ENCODE measurements around the gene YIPF2.
A peak's percentile ranks its signal among the peaks of the same experiment; 100 is the strongest.

YIPF2 gene

DNA sequence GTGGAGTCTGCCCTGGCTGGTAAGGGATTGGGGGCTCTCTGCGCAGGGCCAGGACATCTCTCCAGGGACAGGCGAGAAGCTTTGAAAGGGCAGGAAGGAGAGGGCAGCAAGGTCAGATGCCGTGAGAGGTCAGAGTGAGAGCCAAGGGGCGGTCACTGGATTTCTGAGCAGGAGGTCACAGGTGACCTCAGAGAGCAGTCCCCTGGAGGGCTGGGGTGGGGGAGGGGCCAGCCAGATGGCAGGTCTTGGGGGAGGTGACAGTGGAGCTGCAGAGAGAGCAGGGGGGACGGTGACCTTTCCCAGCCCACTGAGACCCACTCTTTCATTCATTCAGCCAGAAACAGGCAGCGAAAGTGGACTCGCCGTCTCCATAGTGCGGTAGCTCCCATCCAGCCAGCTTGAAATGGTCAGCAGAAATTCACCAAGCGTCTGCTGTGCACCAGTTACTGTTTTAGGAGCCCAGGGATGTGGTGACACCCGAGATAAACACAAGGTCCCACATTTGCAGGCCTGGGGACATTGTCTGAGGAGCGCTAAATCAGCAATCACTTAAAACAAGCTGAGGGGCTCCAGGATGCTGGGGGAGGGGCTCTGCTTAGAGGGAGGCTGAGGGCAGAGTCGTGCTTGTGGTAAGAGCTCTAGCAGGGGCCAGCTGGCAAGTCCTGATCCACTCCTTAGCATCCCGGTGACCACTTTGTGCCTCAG, 46.9 kb downstream of the YIPF2 start:
- H3K27ac ChIP-seq = no peak overlapping the region

DNA sequence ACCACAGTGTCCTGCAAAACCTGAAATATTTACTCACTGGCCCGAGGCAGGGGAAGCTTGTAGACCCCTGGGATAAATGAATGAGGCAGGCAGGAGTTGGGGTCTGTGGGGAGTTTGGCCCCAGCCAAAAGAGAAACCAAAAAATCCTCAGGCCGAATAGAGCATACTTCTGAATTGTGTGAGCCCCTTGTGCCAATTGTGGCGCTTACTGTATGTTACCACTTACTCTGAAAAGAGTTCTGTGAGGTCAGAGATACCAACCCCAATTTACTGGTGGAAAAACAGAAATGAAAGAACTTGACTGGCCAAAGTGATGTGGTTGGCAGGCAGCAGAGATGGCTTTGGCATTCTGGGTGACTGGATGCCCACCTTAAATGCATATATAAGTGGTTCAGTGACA, 50.2 kb downstream of the YIPF2 start:
- peak overlapping the region; percentile 74 for H3K27ac ChIP-seq
- no peak for TF ChIP-seq ZFX (IDR thresholded peaks at IDR 0.05; ENCODE audit: borderline replicate concordance)
- TF ChIP-seq, protein P1, sequence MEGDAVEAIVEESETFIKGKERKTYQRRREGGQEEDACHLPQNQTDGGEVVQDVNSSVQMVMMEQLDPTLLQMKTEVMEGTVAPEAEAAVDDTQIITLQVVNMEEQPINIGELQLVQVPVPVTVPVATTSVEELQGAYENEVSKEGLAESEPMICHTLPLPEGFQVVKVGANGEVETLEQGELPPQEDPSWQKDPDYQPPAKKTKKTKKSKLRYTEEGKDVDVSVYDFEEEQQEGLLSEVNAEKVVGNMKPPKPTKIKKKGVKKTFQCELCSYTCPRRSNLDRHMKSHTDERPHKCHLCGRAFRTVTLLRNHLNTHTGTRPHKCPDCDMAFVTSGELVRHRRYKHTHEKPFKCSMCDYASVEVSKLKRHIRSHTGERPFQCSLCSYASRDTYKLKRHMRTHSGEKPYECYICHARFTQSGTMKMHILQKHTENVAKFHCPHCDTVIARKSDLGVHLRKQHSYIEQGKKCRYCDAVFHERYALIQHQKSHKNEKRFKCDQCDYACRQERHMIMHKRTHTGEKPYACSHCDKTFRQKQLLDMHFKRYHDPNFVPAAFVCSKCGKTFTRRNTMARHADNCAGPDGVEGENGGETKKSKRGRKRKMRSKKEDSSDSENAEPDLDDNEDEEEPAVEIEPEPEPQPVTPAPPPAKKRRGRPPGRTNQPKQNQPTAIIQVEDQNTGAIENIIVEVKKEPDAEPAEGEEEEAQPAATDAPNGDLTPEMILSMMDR (IDR thresholded peaks at IDR 0.05) = no peak

More for the DNA sequence above, 46.9 kb downstream of the YIPF2 start:
- TF ChIP-seq, protein P1 (IDR thresholded peaks at IDR 0.05) = no peak
- TF ChIP-seq ZFX (IDR thresholded peaks at IDR 0.05; ENCODE audit: borderline replicate concordance) = no peak

DNA sequence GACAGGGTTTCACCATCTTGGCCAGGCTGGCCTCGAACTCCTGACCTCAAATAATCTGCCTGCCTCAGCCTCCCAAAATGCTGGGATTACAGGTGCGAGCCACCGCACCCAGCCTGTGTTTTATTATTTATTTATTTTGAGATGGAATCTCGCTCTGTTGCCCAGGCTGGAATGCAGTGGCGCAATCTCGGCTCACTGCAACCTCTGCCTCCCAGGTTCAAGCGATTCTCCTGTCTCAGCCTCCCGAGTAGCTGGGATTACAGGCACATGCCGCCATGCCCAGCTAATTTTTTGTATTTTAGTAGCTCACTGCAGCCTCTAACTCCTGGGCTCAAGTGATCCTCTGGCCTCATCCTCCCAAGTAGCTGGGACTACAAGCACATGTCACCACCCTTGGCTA, 50.8 kb downstream of the YIPF2 start:
- peak overlapping the region; percentile 74 for H3K27ac ChIP-seq

DNA sequence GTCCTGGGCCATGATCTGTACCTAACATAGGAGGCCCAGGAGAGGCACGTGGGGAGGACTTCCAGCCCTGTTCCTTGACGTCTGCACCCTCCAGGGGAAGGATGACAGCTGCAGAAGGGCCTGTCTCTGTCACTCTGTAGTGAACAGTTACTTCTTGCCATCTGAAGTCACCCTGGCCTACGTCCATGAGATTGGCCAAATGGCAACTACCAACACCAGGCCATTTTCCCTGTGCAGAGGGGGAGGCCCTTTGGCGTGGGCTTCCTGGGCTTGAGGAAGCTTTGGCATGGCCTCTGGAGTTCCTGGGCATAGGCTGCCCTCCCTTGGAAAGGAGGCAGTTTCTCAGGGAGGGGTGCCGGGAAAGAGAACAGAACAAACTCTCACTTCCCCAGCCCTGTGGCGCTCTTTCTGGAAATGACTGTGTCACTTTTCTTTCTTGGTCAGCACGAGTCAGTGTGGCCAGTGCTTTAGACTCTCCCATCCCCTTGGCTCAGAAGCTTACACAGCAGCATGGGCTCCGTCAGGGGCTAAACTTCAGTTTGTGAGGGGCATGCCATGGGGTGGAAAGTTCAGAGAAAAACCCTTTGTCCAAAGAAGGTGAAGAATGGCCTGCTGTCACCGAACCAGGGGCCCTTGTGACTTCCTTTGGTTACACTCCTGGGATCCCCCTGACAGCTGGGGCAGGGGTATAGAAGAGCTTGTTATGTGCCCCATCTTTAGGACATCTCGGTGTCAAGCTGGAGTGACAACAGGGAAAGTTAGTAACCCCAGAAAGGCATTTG, 51.8 kb downstream of the YIPF2 start:
- TF ChIP-seq, protein P1 (IDR thresholded peaks at IDR 0.05) = no peak
- no peak for TF ChIP-seq ZFX (IDR thresholded peaks at IDR 0.05; ENCODE audit: borderline replicate concordance)
- H3K27ac ChIP-seq = no peak overlapping the region

DNA sequence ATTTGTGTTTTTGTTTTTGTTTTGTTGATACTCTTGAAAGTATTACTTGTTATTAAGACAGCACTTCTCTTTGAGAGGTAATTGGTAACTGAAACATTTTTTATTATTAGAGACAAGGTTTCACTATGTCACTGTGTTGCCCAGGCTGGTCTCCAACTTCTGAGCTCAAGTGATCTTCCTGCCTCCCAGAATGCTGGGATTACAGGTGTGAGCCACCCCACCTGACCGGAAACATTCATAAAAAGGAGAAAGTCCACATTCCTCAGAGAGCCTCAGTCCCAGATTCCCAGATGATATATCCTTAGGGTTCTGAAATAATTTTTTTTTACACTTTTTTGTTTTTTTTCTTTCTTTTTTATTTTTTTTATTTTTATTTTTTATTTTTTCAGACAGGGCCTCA, 54.4 kb downstream of the YIPF2 start:
- H3K27ac ChIP-seq = no peak overlapping the region
- no peak for TF ChIP-seq ZFX (IDR thresholded peaks at IDR 0.05; ENCODE audit: borderline replicate concordance)
- TF ChIP-seq, protein P1 (IDR thresholded peaks at IDR 0.05) = no peak

DNA sequence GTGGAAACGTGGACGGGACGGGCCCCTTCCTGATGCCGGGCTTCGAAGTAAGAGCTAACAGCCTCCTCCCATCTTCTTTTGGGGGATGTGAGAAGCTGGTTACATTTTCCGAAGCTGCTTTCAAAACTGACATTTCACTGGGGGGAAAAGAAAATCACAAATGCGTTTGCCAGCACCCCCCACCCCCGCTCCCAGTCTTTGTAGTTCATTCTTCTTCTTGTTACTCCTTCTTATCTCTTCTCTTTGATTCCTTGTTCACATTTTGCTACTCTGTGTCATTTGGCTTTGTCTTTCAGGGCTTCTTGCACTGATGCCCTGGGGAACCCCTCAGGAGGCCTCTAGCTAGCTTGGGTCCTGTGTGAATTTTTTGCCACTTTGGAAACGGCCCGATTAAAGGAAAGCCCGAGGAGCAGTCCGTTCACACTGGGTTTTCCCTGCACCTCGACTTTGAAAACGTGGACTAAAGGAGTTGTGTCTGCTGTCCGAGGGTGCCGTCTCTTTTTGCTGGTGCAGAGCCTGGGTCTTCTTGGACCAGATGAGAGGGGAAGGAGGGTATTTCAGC, 55.8 kb downstream of the YIPF2 start:
- no peak for TF ChIP-seq ZFX (IDR thresholded peaks at IDR 0.05; ENCODE audit: borderline replicate concordance)
- TF ChIP-seq, protein P1 (IDR thresholded peaks at IDR 0.05) = no peak
- H3K27ac ChIP-seq = peak overlapping the region; percentile 71

All from 22Rv1 (cell line).